Neural progenitor cell (in vitro differentiated cells): ENCODE results near the gene LAMA2. TPM values are rescaled to one million over a fixed set of nuclear protein-coding genes. Genes with fewer than 3 reads are reported as not detected.

Source experiments
- DNase-seq: peaks from one replicate; pipeline ENCODE4 v3.0.0-alpha.2; 2016; ENCODE audit warnings: low spot score
- H2AFZ ChIP-seq: fragments of 200-600 bp; sonication (generic); replicated peaks from 2 replicates; pipeline ENCODE4 v1.6.1; 2016; ENCODE audit warnings: antibody characterized with exemption
- H3F3A ChIP-seq: fragments of 200-600 bp; sonication (generic); 2 replicates; pipeline ENCODE4 v1.6.1; 2016; ENCODE audit warnings: antibody characterized with exemption, low read depth
- H3K27ac ChIP-seq: fragments of 200-600 bp; sonication (generic); 2 replicates; pipeline ENCODE4 v1.5.1; 2016; ENCODE audit warnings: mild to moderate bottlenecking
- H3K27me3 ChIP-seq: fragments of 200-600 bp; sonication (generic); 2 replicates; pipeline ENCODE4 v1.6.1; 2016; ENCODE audit warnings: mild to moderate bottlenecking, moderate library complexity
- H3K36me3 ChIP-seq: fragments of 200-600 bp; sonication (generic); 2 replicates; pipeline ENCODE4 v1.5.1; 2016
- H3K4me1 ChIP-seq: fragments of 200-600 bp; sonication (generic); 2 replicates; pipeline ENCODE4 v1.6.1; 2016; ENCODE audit warnings: mixed run types
- H3K4me2 ChIP-seq: fragments of 200-600 bp; sonication (generic); 2 replicates; pipeline ENCODE4 v1.6.1; 2016
- H3K4me3 ChIP-seq: fragments of 200-600 bp; sonication (generic); 2 replicates; pipeline ENCODE4 v1.5.1; 2016
- H3K79me2 ChIP-seq: fragments of 200-600 bp; sonication (generic); 2 replicates; pipeline ENCODE4 v1.6.1; 2016; ENCODE audit warnings: low read depth
- H3K9ac ChIP-seq: fragments of 200-600 bp; sonication (generic); 2 replicates; pipeline ENCODE4 v1.6.1; 2016
- H3K9me3 ChIP-seq: fragments of 200-600 bp; sonication (generic); 2 replicates; pipeline ENCODE4 v1.5.1; 2016; ENCODE audit warnings: low read depth
- H4K20me1 ChIP-seq: fragments of 200-600 bp; sonication (generic); 2 replicates; pipeline ENCODE4 v1.6.1; 2016; ENCODE audit warnings: low read depth
- H3K27ac Mint-ChIP-seq: 3 replicates; pipeline ENCODE4 v1.8.0; 2021; ENCODE audit warnings: mixed read lengths
- H3K27me3 Mint-ChIP-seq: 2 replicates; pipeline ENCODE4 v1.8.0; 2022; ENCODE audit warnings: low read depth, mild to moderate bottlenecking, inconsistent platforms, moderate library complexity, mixed read lengths; ENCODE audit not compliant: insufficient read depth
- H3K36me3 Mint-ChIP-seq: 3 replicates; pipeline ENCODE4 v1.8.0; 2021; ENCODE audit warnings: mixed read lengths
- H3K4me1 Mint-ChIP-seq: 3 replicates; pipeline ENCODE4 v1.8.0; 2021; ENCODE audit warnings: mixed read lengths
- H3K4me3 Mint-ChIP-seq: 3 replicates; pipeline ENCODE4 v1.8.0; 2021; ENCODE audit warnings: mild to moderate bottlenecking, moderate library complexity, mixed read lengths
- H3K9me3 Mint-ChIP-seq: 3 replicates; pipeline ENCODE4 v1.8.0; 2020; ENCODE audit warnings: mixed read lengths
- CTCF ChIP-seq: fragments of 200-600 bp; sonication (generic); IDR thresholded peaks from 2 replicates; pipeline ENCODE4 v1.5.1; 2017; ENCODE audit warnings: antibody characterized with exemption, mild to moderate bottlenecking
- EZH2 ChIP-seq: fragments of 200-600 bp; sonication (generic); IDR thresholded peaks from 2 replicates; pipeline ENCODE4 v1.6.1; 2017; ENCODE audit warnings: antibody characterized with exemption, mild to moderate bottlenecking, moderate library complexity
- EZH2phosphoT487 ChIP-seq: fragments of 200-600 bp; sonication (generic); IDR thresholded peaks from 2 replicates; pipeline ENCODE4 v1.6.1; 2017; ENCODE audit warnings: antibody characterized with exemption
- total RNA-seq: library from RNA; depleted of rRNA; stranded (reverse); fragments of >200 nt; gene quantifications from 2 replicates; pipeline ENCODE4 v1.2.3, GENCODE V29; 2015; ENCODE audit warnings: low replicate concordance

The LAMA2 gene
- total RNA-seq, 1 donor from 2014 or later, result 1.5 TPM

GRCh38 chr6:129094147-129094546, 211.2 kb downstream of the LAMA2 start:
- Histone ChIP-seq H2AFZ (no peak overlapping the region), H3K27ac (no peak overlapping the region), H3K4me1 (peaks cover 8% of the 10 kb centered on the region), H3K27me3 (no peaks in the 10 kb centered on the region), H3K9me3 (no peaks in the 10 kb centered on the region), H3K4me3 (no peak overlapping the region), H3K36me3 (no peaks in the 10 kb centered on the region), H4K20me1 (no peaks in the 10 kb centered on the region), H3K4me2 (no peak overlapping the region), H3F3A (no peaks in the 10 kb centered on the region), H3K79me2 (no peaks in the 10 kb centered on the region), H3K9ac (no peak overlapping the region)
- DNase-seq, result no peak
- no peak overlapping the region for H3K27ac Mint-ChIP-seq
- no peak for TF ChIP-seq EZH2phosphoT487
- TF ChIP-seq CTCF, result no peak
- TF ChIP-seq EZH2, result no peak
- H3K4me3 Mint-ChIP-seq, result no peak overlapping the region
- peaks cover 10% of the 10 kb centered on the region for H3K4me1 Mint-ChIP-seq
- peaks cover 2% of the 10 kb centered on the region for H3K27me3 Mint-ChIP-seq
- peaks cover 7% of the 10 kb centered on the region for H3K9me3 Mint-ChIP-seq
- H3K36me3 Mint-ChIP-seq, result no peaks in the 10 kb centered on the region

GRCh38 chr6:129096651-129097290, 213.8 kb downstream of the LAMA2 start:
- Mint-ChIP-seq H3K4me3 (no peak overlapping the region), H3K36me3 (no peaks in the 10 kb centered on the region), H3K4me1 (peaks cover 10% of the 10 kb centered on the region), H3K27ac (no peak overlapping the region), H3K9me3 (no peaks in the 10 kb centered on the region), H3K27me3 (no peaks in the 10 kb centered on the region)
- Histone ChIP-seq H3K27ac (no peak overlapping the region), H4K20me1 (no peaks in the 10 kb centered on the region), H3K27me3 (no peaks in the 10 kb centered on the region), H2AFZ (no peak overlapping the region), H3K4me2 (no peak overlapping the region), H3F3A (no peaks in the 10 kb centered on the region), H3K9ac (no peak overlapping the region), H3K4me1 (peaks cover 8% of the 10 kb centered on the region), H3K4me3 (no peak overlapping the region), H3K9me3 (no peaks in the 10 kb centered on the region), H3K36me3 (no peaks in the 10 kb centered on the region), H3K79me2 (no peaks in the 10 kb centered on the region)
- TF ChIP-seq EZH2phosphoT487, result no peak
- no peak for DNase-seq

DNA sequence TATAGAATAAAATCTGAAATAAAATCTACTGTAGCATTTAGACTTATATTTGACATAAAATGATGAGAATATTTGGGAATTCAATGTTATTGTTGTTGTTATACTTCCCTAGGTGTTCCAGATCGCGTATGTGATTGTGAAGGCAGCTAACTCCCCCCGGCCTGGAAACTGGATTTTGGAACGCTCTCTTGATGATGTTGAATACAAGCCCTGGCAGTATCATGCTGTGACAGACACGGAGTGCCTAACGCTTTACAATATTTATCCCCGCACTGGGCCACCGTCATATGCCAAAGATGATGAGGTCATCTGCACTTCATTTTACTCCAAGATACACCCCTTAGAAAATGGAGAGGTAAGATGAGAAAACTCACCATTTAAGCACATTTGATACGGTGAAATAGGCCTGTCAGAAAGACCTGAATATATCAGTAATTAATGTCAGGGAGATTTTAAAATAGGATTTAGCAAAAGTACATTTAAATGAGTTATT, 215.2 kb downstream of the LAMA2 start:
- H3K36me3 ChIP-seq, result no peaks in the 10 kb centered on the region
- H3K9me3 ChIP-seq, result no peaks in the 10 kb centered on the region
- no peak overlapping the region for H3K9ac ChIP-seq
- Mint-ChIP-seq H3K27ac (no peak overlapping the region), H3K4me3 (no peak overlapping the region), H3K36me3 (no peaks in the 10 kb centered on the region), H3K9me3 (no peaks in the 10 kb centered on the region), H3K4me1 (peaks cover 10% of the 10 kb centered on the region), H3K27me3 (no peaks in the 10 kb centered on the region)
- DNase-seq, result no peak
- H2AFZ ChIP-seq, result no peak overlapping the region
- no peaks in the 10 kb centered on the region for H3K79me2 ChIP-seq
- H3K4me1 ChIP-seq, result peaks cover 8% of the 10 kb centered on the region
- H3K27me3 ChIP-seq, result no peaks in the 10 kb centered on the region
- H3F3A ChIP-seq, result no peaks in the 10 kb centered on the region
- H4K20me1 ChIP-seq, result no peaks in the 10 kb centered on the region
- no peak overlapping the region for H3K27ac ChIP-seq
- no peak for TF ChIP-seq EZH2
- TF ChIP-seq EZH2phosphoT487, result no peak
- TF ChIP-seq CTCF, result no peak
- H3K4me2 ChIP-seq, result no peak overlapping the region
- no peak overlapping the region for H3K4me3 ChIP-seq

GRCh38 chr6:129099696-129100095, 216.8 kb downstream of the LAMA2 start:
- Mint-ChIP-seq H3K9me3 (no peaks in the 10 kb centered on the region), H3K4me3 (no peak overlapping the region), H3K27ac (no peak overlapping the region), H3K36me3 (no peaks in the 10 kb centered on the region), H3K4me1 (peaks cover 13% of the 10 kb centered on the region), H3K27me3 (no peaks in the 10 kb centered on the region)
- Histone ChIP-seq H4K20me1 (no peaks in the 10 kb centered on the region), H3F3A (no peaks in the 10 kb centered on the region), H3K79me2 (no peaks in the 10 kb centered on the region), H3K4me3 (no peak overlapping the region), H3K9ac (no peak overlapping the region), H3K36me3 (no peaks in the 10 kb centered on the region), H3K27me3 (no peaks in the 10 kb centered on the region), H3K4me2 (no peak overlapping the region), H3K27ac (no peak overlapping the region), H3K9me3 (no peaks in the 10 kb centered on the region), H2AFZ (no peak overlapping the region), H3K4me1 (peaks cover 8% of the 10 kb centered on the region)
- no peak for DNase-seq
- TF ChIP-seq EZH2 (no peak), CTCF (no peak), EZH2phosphoT487 (no peak)
